ENCODE results near the gene MRPL24. TPM values are rescaled to one million over a fixed set of nuclear protein-coding genes. Genes with fewer than 3 reads are reported as not detected.

Gene MRPL24
- total RNA-seq, 1 experiment from 2014 or later, result 27.3 TPM

- Histone ChIP-seq H3K79me2 (ENCODE audit: insufficient read depth, low read length) (peaks cover 27% of the 10 kb centered on the region; the same call in 1 of the 2 replicates), H2BK5ac (ENCODE audit: insufficient read length, low read length) (no peak overlapping the region), H3K9ac (ENCODE audit: extremely low read depth, insufficient read length, low read length) (no peak overlapping the region), H2AK5ac (ENCODE audit: insufficient read length, low read length) (no peak overlapping the region), H3K23me2 (ENCODE audit: insufficient read length, low read depth, low read length, poor library complexity, severe bottlenecking) (no peaks in the 10 kb centered on the region), H3K23ac (ENCODE audit: insufficient read length, low read depth, low read length) (no peak overlapping the region), H2AFZ (ENCODE audit: low read length) (no peak overlapping the region), H2BK120ac (ENCODE audit: low read depth, low read length, poor library complexity, severe bottlenecking) (no peak overlapping the region), H4K5ac (ENCODE audit: insufficient read length, low read depth, low read length) (no peak overlapping the region), H3K4me2 (ENCODE audit: insufficient read depth, insufficient read length, low read length) (peak overlapping the region; percentile 57), H2BK15ac (ENCODE audit: low read depth, low read length) (no peak overlapping the region), H4K20me1 (ENCODE audit: control insufficient read depth, insufficient read depth, insufficient read length) (peaks cover 3% of the 10 kb centered on the region), H3K79me1 (ENCODE audit: insufficient read depth, low read depth, low read length, poor library complexity, severe bottlenecking) (peaks cover 21% of the 10 kb centered on the region), H3K9me3 (ENCODE audit: control insufficient read depth, low read depth, low read length) (no peaks in the 10 kb centered on the region), H4K8ac (replicated peaks; ENCODE audit: insufficient read length, low read depth, low read length) (no peak overlapping the region), H2BK20ac (ENCODE audit: low read depth, low read length, poor library complexity, severe bottlenecking) (no peak overlapping the region), H3K14ac (ENCODE audit: insufficient read depth, low read length) (no peak overlapping the region), H3T11ph (ENCODE audit: low read length) (no peak overlapping the region), H3K27me3 (ENCODE audit: insufficient read depth, low read length) (no peaks in the 10 kb centered on the region), H3K56ac (ENCODE audit: insufficient read length, low read depth, low read length) (no peak overlapping the region), H3K4me1 (ENCODE audit: insufficient read depth, low read length) (peaks cover 5% of the 10 kb centered on the region), H3K27ac (ENCODE audit: insufficient read length, low read depth, low read length) (no peak overlapping the region), H4K91ac (ENCODE audit: insufficient read length, low read depth, low read length) (no peak overlapping the region), H2BK12ac (ENCODE audit: insufficient read length, low read depth, low read length) (no peak overlapping the region), H3K4ac (ENCODE audit: low read depth, low read length) (no peak overlapping the region), H3K18ac (ENCODE audit: insufficient read length, low read depth, low read length) (no peak overlapping the region)
- no peaks in the 10 kb centered on the region for H3K9me3 Mint-ChIP-seq
- no peaks in the 10 kb centered on the region; the same call in 1 of the 2 replicates for H3K27me3 Mint-ChIP-seq (ENCODE audit: low read depth)
- TF ChIP-seq, protein P1, sequence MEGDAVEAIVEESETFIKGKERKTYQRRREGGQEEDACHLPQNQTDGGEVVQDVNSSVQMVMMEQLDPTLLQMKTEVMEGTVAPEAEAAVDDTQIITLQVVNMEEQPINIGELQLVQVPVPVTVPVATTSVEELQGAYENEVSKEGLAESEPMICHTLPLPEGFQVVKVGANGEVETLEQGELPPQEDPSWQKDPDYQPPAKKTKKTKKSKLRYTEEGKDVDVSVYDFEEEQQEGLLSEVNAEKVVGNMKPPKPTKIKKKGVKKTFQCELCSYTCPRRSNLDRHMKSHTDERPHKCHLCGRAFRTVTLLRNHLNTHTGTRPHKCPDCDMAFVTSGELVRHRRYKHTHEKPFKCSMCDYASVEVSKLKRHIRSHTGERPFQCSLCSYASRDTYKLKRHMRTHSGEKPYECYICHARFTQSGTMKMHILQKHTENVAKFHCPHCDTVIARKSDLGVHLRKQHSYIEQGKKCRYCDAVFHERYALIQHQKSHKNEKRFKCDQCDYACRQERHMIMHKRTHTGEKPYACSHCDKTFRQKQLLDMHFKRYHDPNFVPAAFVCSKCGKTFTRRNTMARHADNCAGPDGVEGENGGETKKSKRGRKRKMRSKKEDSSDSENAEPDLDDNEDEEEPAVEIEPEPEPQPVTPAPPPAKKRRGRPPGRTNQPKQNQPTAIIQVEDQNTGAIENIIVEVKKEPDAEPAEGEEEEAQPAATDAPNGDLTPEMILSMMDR (conservative IDR thresholded peaks at IDR 0.05), result peak; percentile 99
- WGBS (ENCODE audit: extremely low coverage, insufficient read length, low lambda C conversion rate), result no CpG with 5 or more reads among the region's 18 CpGs
- no peak overlapping the region for H3K27ac Mint-ChIP-seq
- DNase-seq, result peak; percentile 90
- H3K36me3 Mint-ChIP-seq (ENCODE audit: insufficient read depth in 1 of 3, low read depth in 3 of 3), result peaks cover 24 to 34% (median 32%) of the 10 kb centered on the region in 3 experiments
- peaks cover 10 to 14% of the 10 kb centered on the region in 2 experiments for H3K4me1 Mint-ChIP-seq
- no peak overlapping the region for H3K4me3 Mint-ChIP-seq
Observed at GRCh38 chr1:156725683-156726280, 15.1 kb downstream of the MRPL24 start.
